K562 (cell line): ENCODE results near the gene CPN2. TPM values are rescaled to one million over a fixed set of nuclear protein-coding genes. Genes with fewer than 3 reads are reported as not detected.

Experiments
- ATF7 ChIP-seq: fragments of 450-650 bp; IDR thresholded peaks from 2 replicates; pipeline ENCODE4 v1.7.1; 2014; ENCODE audit warnings: mild to moderate bottlenecking, moderate library complexity
- CCNT2 ChIP-seq: IDR thresholded peaks from 2 replicates; pipeline ENCODE4 v1.6.1; 2011; ENCODE audit warnings: borderline replicate concordance, low read depth, mild to moderate bottlenecking, moderate library complexity, mixed read lengths, low read length; ENCODE audit not compliant: insufficient read length; ENCODE audit errors: extremely low read depth
- DPF2 ChIP-seq: fragments of 450-650 bp; IDR thresholded peaks from 2 replicates; pipeline ENCODE4 v1.6.1; 2016
- FOXP1 ChIP-seq: sonication (generic); formaldehyde crosslinking; IDR thresholded peaks from 2 replicates; pipeline ENCODE4 v1.8.0; 2022; ENCODE audit warnings: mild to moderate bottlenecking, missing genetic modification reagents
- HLTF ChIP-seq: fragments of 450-650 bp; IDR thresholded peaks from 2 replicates; pipeline ENCODE4 v1.6.1; 2016
- IRF2 ChIP-seq: sonication (generic); formaldehyde crosslinking; IDR thresholded peaks from 2 replicates; pipeline ENCODE4 v1.8.1; 2022; ENCODE audit warnings: mild to moderate bottlenecking, missing genetic modification reagents
- JUND ChIP-seq, 2 experiments: IDR thresholded peaks; 2 replicates in 1 of 2; 3 replicates in 1 of 2; pipeline ENCODE4 v1.6.1; 2011; ENCODE audit warnings: borderline replicate concordance in 2 of 2, low read depth in 2 of 2, low read length in 2 of 2, improper control_type of control experiment in 1 of 2, missing biosample characterization in 1 of 2, missing genetic modification characterization in 1 of 2, missing genetic modification reagents in 1 of 2
- KLF16 ChIP-seq: IDR thresholded peaks from 2 replicates; pipeline ENCODE4 v1.6.1; 2016; ENCODE audit warnings: antibody characterized with exemption
- LCOR ChIP-seq: sonication (generic); formaldehyde crosslinking; IDR thresholded peaks from 2 replicates; pipeline ENCODE4 v1.8.0; 2022; ENCODE audit warnings: mild to moderate bottlenecking, missing genetic modification reagents
- MTA2 ChIP-seq: fragments of 450-650 bp; IDR thresholded peaks from 2 replicates; pipeline ENCODE4 v1.6.1; 2016; ENCODE audit warnings: low read depth
- PTBP1 ChIP-seq: fragments of 200-400 bp; formaldehyde crosslinking; IDR thresholded peaks from 2 replicates; pipeline ENCODE4 v1.6.1; 2017; ENCODE audit warnings: low read depth, low read length
- RB1 ChIP-seq: fragments of 450-650 bp; IDR thresholded peaks from 2 replicates; pipeline ENCODE4 v1.6.1; 2017; ENCODE audit warnings: low read depth, mild to moderate bottlenecking
- SAFB2 ChIP-seq: fragments of 200-400 bp; formaldehyde crosslinking; IDR thresholded peaks from 2 replicates; pipeline ENCODE4 v1.6.1; 2018; ENCODE audit warnings: borderline replicate concordance, low read length, low read depth, moderate library complexity; ENCODE audit not compliant: severe bottlenecking
- SIN3A ChIP-seq, 2 experiments: fragments of 150-350 bp in 1 of 2; IDR thresholded peaks; 2 replicates each; pipeline ENCODE4 v1.6.1; 2011 to 2016; ENCODE audit warnings: borderline replicate concordance in 2 of 2, low read depth in 2 of 2, low read length in 2 of 2, mild to moderate bottlenecking in 2 of 2, moderate library complexity in 2 of 2; ENCODE audit not compliant: control insufficient read depth in 1 of 2
- SMAD3 ChIP-seq: fragments of 450-650 bp; formaldehyde crosslinking; conservative IDR thresholded peaks from 2 replicates; pipeline ENCODE4 v1.4.0; 2020; ENCODE audit warnings: mild to moderate bottlenecking
- ZBTB7A ChIP-seq: IDR thresholded peaks from 2 replicates; pipeline ENCODE4 v1.6.1; 2011; ENCODE audit warnings: low read depth, mild to moderate bottlenecking, low read length, moderate library complexity, borderline replicate concordance; ENCODE audit not compliant: control insufficient read depth
- ZNF143 ChIP-seq: sonication (generic); formaldehyde crosslinking; IDR thresholded peaks from 2 replicates; pipeline ENCODE4 v1.9.0; 2022; ENCODE audit warnings: mild to moderate bottlenecking, missing genetic modification reagents
- ZNF316 ChIP-seq: fragments of 450-650 bp; IDR thresholded peaks from 2 replicates; pipeline ENCODE4 v1.6.1; 2016
- ZNF384 ChIP-seq: IDR thresholded peaks from 2 replicates; pipeline ENCODE4 v1.6.1; 2012; ENCODE audit warnings: low read depth, low read length, improper control_type of control experiment
- ZNF830 ChIP-seq: fragments of 250-450 bp; sonication (Bioruptor Pico); IDR thresholded peaks from 2 replicates; pipeline ENCODE4 v1.5.0; 2021; ENCODE audit warnings: mild to moderate bottlenecking
- polyA plus RNA-seq, 8 experiments: library from polyadenylated mRNA; depleted of rRNA in 4 of 8; stranded (reverse) in 5 of 8; unstranded in 3 of 8; fragments of >200 nt; fragmentation: Nextera tagmentation in 2 of 8; fragmentation: Illumina TruSeq in 1 of 8; extraction: Ambion mirVana in 2 of 8; extraction: Trizol in 1 of 8; gene quantifications; 2 replicates each; pipeline versions ENCODE4 v1.2.1 to v1.2.3, GENCODE V29; 2011 to 2014; ENCODE audit warnings: inconsistent platforms in 1 of 8, missing spikeins in 1 of 8
- total RNA-seq, 7 experiments: library from RNA; depleted of rRNA in 6 of 7; stranded (reverse); fragments of >200 nt in 6 of 7; fragmentation: Illumina TruSeq in 2 of 7; extraction: Trizol in 2 of 7; gene quantifications; 2 replicates each; pipeline versions ENCODE4 v1.2.1 to v1.2.3, GENCODE V29; 2011 to 2021; ENCODE audit warnings: low replicate concordance in 1 of 7
- TF ChIP-seq, protein P1 (sequence below): fragments of 450-650 bp; formaldehyde crosslinking; IDR thresholded peaks from 2 replicates; pipeline ENCODE4 v1.4.0; 2020; ENCODE audit warnings: mild to moderate bottlenecking, moderate library complexity
- TF ChIP-seq, protein P2 (sequence below), 2 experiments: fragments of 250-450 bp in 1 of 2; fragments of 450-650 bp in 1 of 2; sonication (Bioruptor Pico) in 1 of 2; IDR thresholded peaks; 2 replicates each; pipeline versions ENCODE4 v1.6.1 to v1.8.0; 2016 to 2021; ENCODE audit warnings: mild to moderate bottlenecking in 2 of 2, moderate library complexity in 2 of 2, missing compliant biosample characterization in 1 of 2, missing genetic modification characterization in 1 of 2
- TF ChIP-seq, protein P3 (sequence below): fragments of 450-650 bp; formaldehyde crosslinking; conservative IDR thresholded peaks from 2 replicates; pipeline ENCODE4 v1.4.0; 2022; ENCODE audit warnings: mild to moderate bottlenecking, missing genetic modification characterization
- TF ChIP-seq, protein P4 (sequence below): sonication (generic); formaldehyde crosslinking; IDR thresholded peaks from 2 replicates; pipeline ENCODE4 v1.8.0; 2022; ENCODE audit warnings: mild to moderate bottlenecking, missing genetic modification reagents

CPN2 gene
- total and polyA plus RNA-seq, 9 of the 15 experiments (the other 6 are each of a cell fraction or from before 2014, with no cell fraction given), result not detected

DNA sequence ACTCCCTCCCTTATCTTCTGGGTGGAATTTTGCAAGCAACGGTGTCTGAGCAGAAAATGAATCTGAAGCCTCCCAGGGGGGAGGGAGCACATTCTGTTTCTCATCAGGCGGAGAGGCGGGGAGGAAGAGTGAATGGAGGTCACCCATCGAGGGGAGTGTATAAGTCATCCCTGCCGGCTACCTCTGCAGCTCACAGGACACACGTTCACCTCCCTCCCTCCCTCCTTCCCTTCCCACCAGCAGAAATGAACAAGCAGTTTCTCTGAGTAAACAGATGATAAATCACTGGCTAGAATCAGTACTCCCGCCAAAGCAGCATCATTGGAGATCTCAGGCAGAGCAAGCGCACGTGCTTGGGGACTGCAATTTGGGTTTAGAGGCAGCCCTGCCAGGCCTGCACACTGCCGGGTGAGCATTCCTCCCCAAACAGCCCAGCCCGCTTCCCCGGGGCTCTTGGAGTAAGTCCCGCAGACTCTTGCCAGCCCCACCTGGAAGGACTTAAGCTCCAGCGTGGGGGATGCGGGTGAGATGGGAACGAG is 38.3 kb downstream of the CPN2 start (continued):
- TF ChIP-seq, protein P1, sequence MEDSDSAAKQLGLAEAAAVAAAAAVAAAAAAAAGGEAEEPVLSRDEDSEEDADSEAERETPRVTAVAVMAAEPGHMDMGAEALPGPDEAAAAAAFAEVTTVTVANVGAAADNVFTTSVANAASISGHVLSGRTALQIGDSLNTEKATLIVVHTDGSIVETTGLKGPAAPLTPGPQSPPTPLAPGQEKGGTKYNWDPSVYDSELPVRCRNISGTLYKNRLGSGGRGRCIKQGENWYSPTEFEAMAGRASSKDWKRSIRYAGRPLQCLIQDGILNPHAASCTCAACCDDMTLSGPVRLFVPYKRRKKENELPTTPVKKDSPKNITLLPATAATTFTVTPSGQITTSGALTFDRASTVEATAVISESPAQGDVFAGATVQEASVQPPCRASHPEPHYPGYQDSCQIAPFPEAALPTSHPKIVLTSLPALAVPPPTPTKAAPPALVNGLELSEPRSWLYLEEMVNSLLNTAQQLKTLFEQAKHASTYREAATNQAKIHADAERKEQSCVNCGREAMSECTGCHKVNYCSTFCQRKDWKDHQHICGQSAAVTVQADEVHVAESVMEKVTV (CRISPR knock-in tag), result no peak
- TF ChIP-seq FOXP1, result no peak
- no peak for TF ChIP-seq SMAD3 (CRISPR knock-in tag)
- TF ChIP-seq LCOR (CRISPR knock-in tag), result no peak
- TF ChIP-seq, protein P2, sequence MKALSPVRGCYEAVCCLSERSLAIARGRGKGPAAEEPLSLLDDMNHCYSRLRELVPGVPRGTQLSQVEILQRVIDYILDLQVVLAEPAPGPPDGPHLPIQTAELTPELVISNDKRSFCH (CRISPR knock-in tag; IDR thresholded peaks at IDR 0.05), result no peak
- TF ChIP-seq, protein P2 (tag; IDR thresholded peaks at IDR 0.05), result no peak
- no peak for TF ChIP-seq SIN3A (IDR thresholded peaks at IDR 0.05; ENCODE audit: borderline replicate concordance in 2 of 2, control insufficient read depth in 1 of 2, low read depth in 2 of 2, low read length in 2 of 2)
- no peak for TF ChIP-seq IRF2
- TF ChIP-seq HLTF, result no peak
- TF ChIP-seq ZNF143 (CRISPR knock-in tag), result no peak
- peak; percentile 63 for TF ChIP-seq JUND (IDR thresholded peaks at IDR 0.05; ENCODE audit: borderline replicate concordance, low read depth, low read length)
- peak; percentile 69; the same call in 1 of the 3 replicates for TF ChIP-seq JUND (tag; IDR thresholded peaks at IDR 0.05; ENCODE audit: borderline replicate concordance, low read depth, low read length)
- TF ChIP-seq ZNF316, result peak; percentile 64
- no peak for TF ChIP-seq ZNF830
- TF ChIP-seq RB1, result peak; percentile 91; the same call in 1 of the 2 replicates
- TF ChIP-seq PTBP1, result no peak
- TF ChIP-seq MTA2, result no peak
- TF ChIP-seq ZNF384, result no peak
- TF ChIP-seq SAFB2, result no peak
- TF ChIP-seq, protein P3, sequence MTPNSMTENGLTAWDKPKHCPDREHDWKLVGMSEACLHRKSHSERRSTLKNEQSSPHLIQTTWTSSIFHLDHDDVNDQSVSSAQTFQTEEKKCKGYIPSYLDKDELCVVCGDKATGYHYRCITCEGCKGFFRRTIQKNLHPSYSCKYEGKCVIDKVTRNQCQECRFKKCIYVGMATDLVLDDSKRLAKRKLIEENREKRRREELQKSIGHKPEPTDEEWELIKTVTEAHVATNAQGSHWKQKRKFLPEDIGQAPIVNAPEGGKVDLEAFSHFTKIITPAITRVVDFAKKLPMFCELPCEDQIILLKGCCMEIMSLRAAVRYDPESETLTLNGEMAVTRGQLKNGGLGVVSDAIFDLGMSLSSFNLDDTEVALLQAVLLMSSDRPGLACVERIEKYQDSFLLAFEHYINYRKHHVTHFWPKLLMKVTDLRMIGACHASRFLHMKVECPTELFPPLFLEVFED, result no peak
- TF ChIP-seq ATF7, result 0 out of 2 replicates have a peak, but pooled peaks have one; percentile 42
- TF ChIP-seq KLF16, result peak; percentile 29; the same call in 1 of the 2 replicates
- TF ChIP-seq, protein P4, sequence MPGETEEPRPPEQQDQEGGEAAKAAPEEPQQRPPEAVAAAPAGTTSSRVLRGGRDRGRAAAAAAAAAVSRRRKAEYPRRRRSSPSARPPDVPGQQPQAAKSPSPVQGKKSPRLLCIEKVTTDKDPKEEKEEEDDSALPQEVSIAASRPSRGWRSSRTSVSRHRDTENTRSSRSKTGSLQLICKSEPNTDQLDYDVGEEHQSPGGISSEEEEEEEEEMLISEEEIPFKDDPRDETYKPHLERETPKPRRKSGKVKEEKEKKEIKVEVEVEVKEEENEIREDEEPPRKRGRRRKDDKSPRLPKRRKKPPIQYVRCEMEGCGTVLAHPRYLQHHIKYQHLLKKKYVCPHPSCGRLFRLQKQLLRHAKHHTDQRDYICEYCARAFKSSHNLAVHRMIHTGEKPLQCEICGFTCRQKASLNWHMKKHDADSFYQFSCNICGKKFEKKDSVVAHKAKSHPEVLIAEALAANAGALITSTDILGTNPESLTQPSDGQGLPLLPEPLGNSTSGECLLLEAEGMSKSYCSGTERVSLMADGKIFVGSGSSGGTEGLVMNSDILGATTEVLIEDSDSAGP (CRISPR knock-in tag), result no peak
- 0 out of 2 replicates have a peak, but pooled peaks have one; percentile 60 for TF ChIP-seq DPF2
- no peak for TF ChIP-seq CCNT2
- TF ChIP-seq ZBTB7A, result no peak
